ENCODE measurements around the gene POLD4.

Gene POLD4

GRCh38 chr11:67368621-67369020 is 15.3 kb upstream of the POLD4 start:
- Mint-ChIP-seq H3K27ac (peak overlapping the region; percentile 32), H3K9me3 (no peaks in the 10 kb centered on the region), H3K36me3 (peaks cover 22% of the 10 kb centered on the region), H3K4me3 (peak overlapping the region; percentile 17), H3K4me1 (peaks cover 82% of the 10 kb centered on the region)
- DNase-seq (ENCODE audit: low spot score in 2 of 2) (peak in 1 of 2 donors; percentile 82), ATAC-seq (peak; percentile 79)

- DNase-seq (ENCODE audit: low spot score in 2 of 2) (no peak), ATAC-seq (no peak)
- Mint-ChIP-seq H3K36me3 (peaks cover 17% of the 10 kb centered on the region), H3K27ac (peak overlapping the region; percentile 32), H3K4me3 (peak overlapping the region; percentile 17), H3K9me3 (no peaks in the 10 kb centered on the region), H3K4me1 (peaks cover 87% of the 10 kb centered on the region)
Measured at GRCh38 chr11:67367761-67368227, 14.4 kb upstream of the POLD4 start.

GRCh38 chr11:67366961-67367760 is 13.8 kb upstream of the POLD4 start:
- Mint-ChIP-seq H3K4me3 (peak overlapping the region; percentile 17), H3K36me3 (peaks cover 17% of the 10 kb centered on the region)

GRCh38 chr11:67366546-67366945 is 13.2 kb upstream of the POLD4 start:
- Mint-ChIP-seq H3K36me3 (peaks cover 12% of the 10 kb centered on the region), H3K4me3 (no peak overlapping the region), H3K9me3 (no peaks in the 10 kb centered on the region), H3K27ac (peak overlapping the region; percentile 29), H3K4me1 (peaks cover 93% of the 10 kb centered on the region)
- ATAC-seq (no peak), DNase-seq (ENCODE audit: low spot score in 2 of 2) (no peak)

More at GRCh38 chr11:67366961-67367760, 13.8 kb upstream of the POLD4 start:
- Mint-ChIP-seq H3K4me1 (peaks cover 93% of the 10 kb centered on the region), H3K9me3 (no peaks in the 10 kb centered on the region), H3K27ac (no peak overlapping the region)
- ATAC-seq (no peak), DNase-seq (ENCODE audit: low spot score in 2 of 2) (no peak)

DNA sequence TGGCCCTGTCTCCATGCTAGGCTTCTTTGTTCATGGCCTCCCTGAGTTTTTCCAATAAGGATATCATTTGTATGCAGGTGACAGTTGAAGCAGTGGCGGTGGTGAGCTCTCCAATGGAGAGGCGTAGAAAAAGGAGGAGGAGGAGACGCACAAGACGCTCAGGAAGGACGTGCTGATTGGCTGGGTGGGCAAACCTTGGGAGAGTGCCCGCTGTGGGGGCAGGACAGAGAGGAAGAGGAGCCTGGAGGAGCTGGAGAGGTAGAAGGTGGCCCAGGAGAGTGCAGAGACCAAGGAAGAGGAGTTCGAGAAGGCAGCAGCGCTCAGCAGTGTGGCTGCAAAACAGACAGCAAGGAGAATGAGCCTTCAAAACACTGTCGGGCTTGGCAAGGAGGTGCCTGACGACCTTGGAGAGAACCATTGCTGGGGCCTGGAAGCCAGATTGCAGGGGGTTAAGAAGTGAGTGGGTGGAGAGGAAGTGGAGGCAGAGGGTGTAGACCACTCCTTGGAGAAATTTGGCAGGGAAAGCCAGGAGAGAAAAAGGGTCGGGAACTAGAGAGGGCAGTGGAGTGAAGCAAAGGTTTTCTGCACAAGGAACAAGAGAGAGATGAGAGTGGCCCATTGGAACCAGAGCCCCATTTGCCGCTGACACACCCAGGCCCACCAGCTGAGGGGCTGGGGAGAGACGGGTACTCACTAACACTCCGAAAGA is 12.5 kb upstream of the POLD4 start:
- Mint-ChIP-seq H3K27ac (peak overlapping the region; percentile 29), H3K4me1 (peaks cover 86% of the 10 kb centered on the region), H3K4me3 (no peak overlapping the region), H3K9me3 (no peaks in the 10 kb centered on the region), H3K36me3 (peaks cover 12% of the 10 kb centered on the region)
- ATAC-seq, result no peak
- DNase-seq (ENCODE audit: low spot score in 2 of 2), result no peak

DNA sequence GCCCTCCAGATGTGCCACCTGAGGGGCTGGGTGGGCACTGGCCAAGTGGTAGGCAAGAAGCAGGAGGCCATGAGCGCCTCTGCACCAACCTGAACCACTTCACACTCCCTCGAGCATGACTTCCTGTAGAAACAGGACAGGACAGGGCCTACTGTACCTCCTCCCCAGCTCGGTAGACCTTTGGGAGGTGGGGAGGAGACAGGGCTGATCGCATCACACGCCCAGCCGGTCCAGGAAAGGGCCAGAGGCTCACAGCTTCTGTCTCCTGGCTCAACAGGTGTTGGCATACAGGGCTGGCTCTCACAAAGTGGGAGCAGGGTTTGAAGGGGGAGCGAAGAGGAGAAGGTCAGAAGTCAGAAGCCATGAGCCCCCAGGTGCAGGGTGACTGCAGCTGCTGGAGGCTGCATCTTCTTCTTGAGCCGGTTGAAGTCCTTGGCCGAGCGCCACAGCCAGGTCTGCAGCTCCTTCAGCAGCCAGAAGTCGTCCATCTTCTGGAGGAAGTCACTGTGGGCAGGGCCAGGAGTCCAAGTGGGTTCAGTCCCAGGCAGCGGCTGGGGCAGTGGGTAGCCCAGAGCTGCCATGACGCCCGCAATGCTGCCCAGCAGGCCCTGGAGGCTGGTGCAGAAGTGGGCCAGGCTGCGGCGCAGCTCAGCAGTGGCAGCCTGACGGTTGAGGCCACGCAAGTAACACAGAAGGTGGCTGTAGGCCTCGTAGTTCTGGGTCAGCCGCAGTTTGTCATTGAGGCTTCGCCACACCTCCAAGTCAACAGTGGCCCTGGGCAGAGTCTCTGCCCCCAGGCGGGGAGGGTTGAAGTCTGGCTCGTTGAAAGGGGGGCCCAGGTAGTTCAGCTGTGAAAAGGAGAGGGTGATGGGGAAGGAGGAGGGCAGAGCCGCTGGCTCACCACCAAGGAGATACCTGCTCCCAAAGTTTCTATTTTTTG is 11.7 kb upstream of the POLD4 start:
- Mint-ChIP-seq H3K36me3 (peaks cover 12% of the 10 kb centered on the region), H3K27ac (peak overlapping the region; percentile 29), H3K4me1 (peaks cover 78% of the 10 kb centered on the region), H3K4me3 (no peak overlapping the region), H3K9me3 (no peaks in the 10 kb centered on the region)
- ATAC-seq (no peak), DNase-seq (ENCODE audit: low spot score in 2 of 2) (no peak)

DNA sequence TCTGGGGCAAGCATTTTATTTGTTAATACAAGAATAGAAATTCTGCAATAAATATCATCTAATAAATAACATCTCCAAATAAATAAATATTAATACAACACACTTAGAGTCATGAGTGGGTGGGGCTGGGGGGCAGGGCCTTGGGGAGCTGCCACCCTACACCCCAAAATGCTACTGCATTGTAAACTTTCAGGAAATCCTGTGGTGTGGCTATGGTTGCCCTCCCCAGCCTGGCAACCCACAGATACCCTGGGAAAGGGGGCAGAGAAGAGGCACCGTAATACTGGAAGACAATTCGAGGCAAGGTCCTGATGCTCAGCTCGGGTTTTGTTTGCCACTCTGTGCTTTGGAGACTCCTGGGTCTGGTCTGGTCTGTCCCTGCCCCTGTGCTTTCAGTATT is 10.8 kb upstream of the POLD4 start:
- Mint-ChIP-seq H3K27ac (peak overlapping the region; percentile 29), H3K36me3 (peaks cover 12% of the 10 kb centered on the region), H3K4me1 (peaks cover 69% of the 10 kb centered on the region), H3K4me3 (no peak overlapping the region), H3K9me3 (no peaks in the 10 kb centered on the region)
- DNase-seq (ENCODE audit: low spot score in 2 of 2) (no peak), ATAC-seq (no peak)

- ATAC-seq (no peak), DNase-seq (ENCODE audit: low spot score in 2 of 2) (no peak)
- Mint-ChIP-seq H3K36me3 (peaks cover 15% of the 10 kb centered on the region), H3K27ac (no peak overlapping the region), H3K4me1 (peaks cover 59% of the 10 kb centered on the region), H3K4me3 (no peak overlapping the region), H3K9me3 (no peaks in the 10 kb centered on the region)
Measured at GRCh38 chr11:67357831-67358670, 4.7 kb upstream of the POLD4 start.

DNA sequence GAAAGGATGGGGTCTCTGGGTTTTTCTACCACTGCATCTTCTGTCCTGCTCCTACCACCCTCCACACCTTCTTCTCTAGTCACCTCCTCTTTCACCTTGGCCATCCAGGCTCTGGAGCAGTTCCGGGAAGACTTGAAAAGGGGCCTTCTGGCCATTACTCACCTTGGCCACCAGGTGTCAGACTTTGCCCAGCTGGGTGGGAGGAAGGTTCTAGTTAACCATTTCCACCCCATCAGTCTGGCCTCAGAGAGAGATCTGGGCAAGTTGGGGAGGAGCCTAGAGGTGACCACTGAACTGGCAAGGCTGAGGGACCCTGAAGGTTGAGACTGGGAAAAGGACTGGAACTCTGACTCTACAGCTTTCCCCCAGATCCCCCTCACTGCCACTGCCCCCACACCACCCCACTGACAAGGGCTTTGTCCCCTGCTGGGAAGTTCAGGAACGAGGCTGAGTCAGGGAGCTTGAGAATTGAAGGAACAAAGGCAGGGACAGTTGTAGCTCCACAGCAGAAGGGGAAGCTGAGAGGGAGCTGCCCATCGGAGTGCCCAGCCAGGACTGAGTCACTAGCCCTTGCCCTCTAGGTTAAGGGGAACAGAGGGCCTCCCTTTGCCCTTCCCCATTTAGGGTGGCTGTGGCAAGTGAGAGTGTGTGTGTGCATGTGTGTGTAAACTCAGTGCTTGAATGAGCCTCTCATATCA is 3.7 kb upstream of the POLD4 start:
- H3K4me3 Mint-ChIP-seq, result peak overlapping the region; percentile 38
- peaks cover 18% of the 10 kb centered on the region for H3K36me3 Mint-ChIP-seq
- H3K4me1 Mint-ChIP-seq, result peaks cover 56% of the 10 kb centered on the region
- DNase-seq (ENCODE audit: low spot score in 2 of 2) (peak; percentile 63 to 85), ATAC-seq (peak; percentile 12)
- peak overlapping the region; percentile 97 for H3K27ac Mint-ChIP-seq
- no peaks in the 10 kb centered on the region for H3K9me3 Mint-ChIP-seq

DNA sequence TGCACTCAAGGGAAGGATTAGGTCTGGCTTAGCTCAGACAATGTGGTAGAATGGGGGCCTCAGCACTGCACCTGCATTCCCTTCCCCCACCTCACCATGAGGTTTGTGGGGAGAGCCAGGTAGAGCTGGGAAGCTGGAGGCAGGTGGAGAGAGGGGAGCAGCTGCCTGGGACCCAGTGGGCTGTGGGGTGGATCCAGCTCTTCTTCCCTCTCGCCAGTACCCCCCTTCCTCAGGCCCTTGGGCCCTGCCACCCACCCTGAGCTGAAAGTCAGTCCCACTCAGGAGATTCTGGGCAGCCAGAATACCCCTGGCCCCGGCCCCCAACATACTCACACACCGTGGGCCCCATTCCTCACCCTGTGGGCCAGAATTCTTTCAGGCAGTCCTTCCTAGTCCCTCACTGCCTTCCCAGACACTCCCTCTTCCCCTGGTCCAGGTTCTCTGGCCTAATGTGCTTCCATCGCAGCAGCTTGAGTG is 3.1 kb upstream of the POLD4 start:
- peak overlapping the region; percentile 97 for H3K27ac Mint-ChIP-seq
- H3K9me3 Mint-ChIP-seq, result no peaks in the 10 kb centered on the region
- peaks cover 57% of the 10 kb centered on the region for H3K4me1 Mint-ChIP-seq
- H3K4me3 Mint-ChIP-seq, result peak overlapping the region; percentile 38
- peaks cover 18% of the 10 kb centered on the region for H3K36me3 Mint-ChIP-seq
- DNase-seq (ENCODE audit: low spot score in 2 of 2) (no peak), ATAC-seq (no peak)

DNA sequence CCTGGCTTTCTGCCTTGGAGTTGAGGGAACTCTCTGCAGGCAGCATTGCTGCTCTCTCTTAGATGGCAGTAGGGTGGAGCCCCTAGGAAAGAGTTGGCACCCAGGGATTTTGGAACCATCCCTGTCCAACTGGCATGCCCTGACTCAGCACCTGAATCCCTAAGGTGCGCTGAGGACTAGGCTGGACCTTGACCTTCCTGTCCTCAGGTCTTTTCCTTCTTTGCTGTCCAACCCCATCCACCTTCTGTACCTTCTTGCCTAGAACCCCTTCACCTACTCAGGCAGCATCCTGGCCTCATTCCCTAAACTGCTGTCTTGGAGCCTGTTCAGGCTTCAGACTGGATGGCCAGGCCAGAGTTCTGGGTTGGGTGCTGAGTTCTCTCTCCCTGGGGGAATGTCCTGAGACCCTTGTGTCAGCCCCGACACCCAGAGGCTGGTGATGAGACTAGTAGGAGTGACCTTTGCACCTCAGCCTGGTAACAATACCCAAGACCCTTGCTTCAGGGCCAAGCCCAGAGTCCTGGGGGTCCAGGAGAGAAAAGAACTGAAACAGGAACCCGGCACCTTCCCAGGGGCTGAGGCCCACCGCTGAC is 2.5 kb upstream of the POLD4 start:
- no peaks in the 10 kb centered on the region for H3K9me3 Mint-ChIP-seq
- DNase-seq (ENCODE audit: low spot score in 2 of 2) (no peak), ATAC-seq (no peak)
- H3K36me3 Mint-ChIP-seq, result peaks cover 18% of the 10 kb centered on the region
- H3K4me1 Mint-ChIP-seq, result peaks cover 62% of the 10 kb centered on the region
- H3K27ac Mint-ChIP-seq, result peak overlapping the region; percentile 97
- H3K4me3 Mint-ChIP-seq, result no peak overlapping the region

DNA sequence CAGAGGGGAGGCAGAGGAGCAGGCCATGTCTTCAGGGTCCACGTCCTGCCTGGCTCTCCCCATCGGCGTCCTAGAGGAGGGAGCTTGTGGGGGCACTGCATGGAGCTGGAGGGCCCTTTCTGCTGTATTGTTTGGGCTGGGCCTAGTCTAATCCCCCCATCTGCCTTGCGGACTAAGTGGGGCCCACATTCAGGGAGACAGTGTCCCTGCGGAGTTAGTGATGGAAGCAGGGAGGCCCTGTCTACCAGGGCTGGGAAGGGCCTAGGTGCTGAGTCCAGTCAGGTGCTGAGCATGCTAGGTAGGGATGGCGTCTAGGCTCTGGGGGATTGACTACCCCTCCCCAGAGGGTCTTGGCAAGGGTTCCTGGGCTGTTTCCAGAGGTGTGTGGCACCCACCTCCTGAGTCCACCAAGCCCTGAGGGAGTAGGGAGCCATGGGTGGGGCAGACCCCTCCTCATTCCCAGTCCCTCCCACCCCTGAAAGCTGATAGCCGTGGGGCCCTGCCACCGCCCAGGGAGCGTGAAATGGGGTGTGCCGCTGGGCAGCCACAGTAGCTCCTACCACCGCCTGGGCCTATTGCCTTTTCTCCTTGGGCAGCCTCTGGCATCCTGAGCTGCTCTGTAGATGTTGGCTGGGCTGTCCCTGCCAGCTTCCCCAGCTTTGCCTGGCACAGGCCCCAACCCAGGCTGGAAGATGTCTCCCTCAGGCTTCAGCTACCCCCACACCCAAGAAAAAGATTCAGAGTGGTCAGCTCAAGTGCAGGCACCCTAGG is 1.9 kb upstream of the POLD4 start:
- peaks cover 18% of the 10 kb centered on the region for H3K36me3 Mint-ChIP-seq
- ATAC-seq, result no peak
- H3K4me1 Mint-ChIP-seq, result peaks cover 63% of the 10 kb centered on the region
- peak overlapping the region; percentile 87 for H3K4me3 Mint-ChIP-seq
- peak overlapping the region; percentile 97 for H3K27ac Mint-ChIP-seq
- no peaks in the 10 kb centered on the region for H3K9me3 Mint-ChIP-seq
- DNase-seq (ENCODE audit: low spot score in 2 of 2), result no peak
